Karpas-422 (cell line): ENCODE measurements around the gene MAPK13. TPM values are rescaled to one million over a fixed set of nuclear protein-coding genes. Genes with fewer than 3 reads are reported as not detected.
"Not testable (repeated sequence)": the region's sequence is repeated elsewhere in the genome, so short reads cannot be mapped to it uniquely, and the experiment has no call there.

Experiments used
- DNase-seq: peaks from one replicate; pipeline ENCODE4 v3.0.0-alpha.2; 2015
- H2AFZ ChIP-seq: fragments of 200-600 bp; sonication (generic); 2 replicates; pipeline ENCODE4 v1.6.1; 2014; ENCODE audit warnings: antibody characterized with exemption, low read length, mixed read lengths
- H3K27ac ChIP-seq: fragments of 200-600 bp; sonication (generic); 2 replicates; pipeline ENCODE4 v1.5.1; 2014; ENCODE audit warnings: mild to moderate bottlenecking, low read length, moderate library complexity
- H3K27me3 ChIP-seq: fragments of 200-600 bp; sonication (generic); 2 replicates; pipeline ENCODE4 v1.6.1; 2014; ENCODE audit warnings: low read length, mixed read lengths
- H3K36me3 ChIP-seq: fragments of 200-600 bp; sonication (generic); 2 replicates; pipeline ENCODE4 v1.6.1; 2014; ENCODE audit warnings: low read length, mixed read lengths; ENCODE audit not compliant: insufficient read depth
- H3K4me1 ChIP-seq: fragments of 200-600 bp; sonication (generic); 2 replicates; pipeline ENCODE4 v1.6.1; 2014; ENCODE audit warnings: mild to moderate bottlenecking, low read length, mixed read lengths
- H3K4me2 ChIP-seq: fragments of 200-600 bp; sonication (generic); 2 replicates; pipeline ENCODE4 v1.6.1; 2014; ENCODE audit warnings: low read length, low read depth, mild to moderate bottlenecking; ENCODE audit not compliant: poor library complexity, severe bottlenecking
- H3K4me3 ChIP-seq: fragments of 200-600 bp; sonication (generic); 2 replicates; pipeline ENCODE4 v1.5.1; 2014; ENCODE audit warnings: mild to moderate bottlenecking, antibody characterized with exemption, low read length, mixed read lengths
- H3K79me2 ChIP-seq: fragments of 200-600 bp; sonication (generic); 2 replicates; pipeline ENCODE4 v1.6.1; 2014; ENCODE audit warnings: mild to moderate bottlenecking, low read length, mixed read lengths
- H3K9ac ChIP-seq: fragments of 200-600 bp; sonication (generic); 2 replicates; pipeline ENCODE4 v1.6.0; 2014; ENCODE audit warnings: low read length
- H3K9me2 ChIP-seq: fragments of 200-600 bp; sonication (generic), shearing (Covaris generic); replicated peaks from 2 replicates; pipeline ENCODE4 v1.6.0; 2014; ENCODE audit warnings: mild to moderate bottlenecking, low read length, moderate library complexity; ENCODE audit not compliant: insufficient read depth
- H3K9me3 ChIP-seq: fragments of 300-700, 200-600 bp; sonication (generic); 2 replicates; pipeline ENCODE4 v1.6.1; 2014; ENCODE audit warnings: low read length, mixed read lengths
- H4K20me1 ChIP-seq: fragments of 200-600 bp; sonication (generic); 2 replicates; pipeline ENCODE4 v1.6.1; 2014; ENCODE audit warnings: mild to moderate bottlenecking, antibody characterized with exemption, low read length, low read depth; ENCODE audit not compliant: insufficient read depth
- total RNA-seq: library from RNA; depleted of rRNA; stranded (reverse); fragments of >200 nt; shearing (Covaris generic); gene quantifications from 2 replicates; pipeline ENCODE4 v1.2.3, GENCODE V29; 2014; ENCODE audit warnings: low replicate concordance

The MAPK13 gene
- total RNA-seq, 1 experiment from 2014 or later = 1.6 TPM

DNA sequence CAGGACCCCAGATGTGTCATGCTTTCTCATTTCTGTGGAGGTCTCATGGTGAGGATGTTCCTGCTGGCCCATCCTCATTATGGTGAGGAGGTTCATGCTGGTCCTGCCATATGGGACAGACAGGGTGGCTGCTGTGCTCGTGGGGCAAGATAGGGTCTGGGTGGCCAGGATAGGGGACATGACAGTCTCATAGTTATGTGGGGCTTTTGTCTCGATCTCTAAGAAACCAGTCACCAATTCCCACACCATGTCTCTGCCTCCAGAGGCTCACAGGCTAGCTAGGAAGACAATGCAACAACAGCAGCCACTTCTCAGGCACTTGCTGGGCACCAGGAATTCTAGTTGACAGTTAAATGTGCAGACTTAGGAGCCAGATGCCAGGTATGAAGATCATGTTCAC, 4.2 kb upstream of the MAPK13 start:
- Histone ChIP-seq H3K9me2 (no peaks in the 10 kb centered on the region), H3K9me3 (no peaks in the 10 kb centered on the region), H3K9ac (no peak overlapping the region), H3K36me3 (no peaks in the 10 kb centered on the region), H4K20me1 (no peaks in the 10 kb centered on the region), H3K4me2 (no peak overlapping the region), H3K27ac (no peak overlapping the region), H2AFZ (no peak overlapping the region), H3K4me1 (peaks cover 29% of the 10 kb centered on the region), H3K4me3 (no peak overlapping the region), H3K79me2 (no peaks in the 10 kb centered on the region), H3K27me3 (no peaks in the 10 kb centered on the region)
- DNase-seq = no peak

DNA sequence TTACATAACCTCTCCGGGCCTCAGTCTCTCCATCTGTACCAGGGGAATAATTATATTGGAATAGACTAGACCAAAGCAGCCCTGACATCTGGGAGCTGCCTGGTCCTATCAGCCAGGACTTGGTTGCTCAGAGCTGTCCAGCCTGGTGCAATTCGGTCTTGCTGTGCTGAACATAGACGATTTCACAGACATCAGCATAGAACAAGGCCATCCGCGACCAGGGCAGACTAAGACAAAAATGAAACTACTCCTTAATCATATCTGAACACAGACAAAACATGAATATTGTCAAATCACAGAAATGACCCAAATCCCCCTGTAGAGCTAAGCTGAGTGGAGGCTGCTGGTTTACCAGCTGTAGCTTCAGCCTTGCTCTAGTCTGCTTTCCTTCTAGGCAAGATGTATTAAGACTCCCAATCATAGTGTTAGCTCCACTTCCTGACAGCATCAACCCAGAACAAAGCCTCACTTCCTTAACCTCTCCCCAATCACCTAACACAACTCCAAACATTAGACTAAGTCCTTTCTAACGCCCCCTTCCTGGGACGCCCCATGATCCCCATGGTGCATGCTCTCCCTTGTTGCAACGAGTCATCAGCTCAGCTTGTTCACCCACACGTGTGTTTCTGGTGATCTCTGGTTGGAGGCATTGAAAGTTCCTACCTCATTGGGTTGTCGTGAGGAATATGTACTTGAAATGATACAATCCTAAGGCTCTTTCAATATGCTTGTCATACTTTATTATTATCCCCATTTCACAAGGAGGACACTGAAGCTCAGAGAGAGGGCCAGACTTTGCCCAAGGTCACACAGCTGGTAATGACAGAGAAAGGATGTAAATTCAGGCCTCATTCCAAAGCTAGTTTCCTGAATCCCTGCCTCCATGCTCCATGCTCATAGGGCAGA, 3.5 kb upstream of the MAPK13 start:
- Histone ChIP-seq H3K9ac (no peak overlapping the region), H4K20me1 (no peaks in the 10 kb centered on the region), H3K4me1 (peaks cover 30% of the 10 kb centered on the region), H3K79me2 (no peaks in the 10 kb centered on the region), H3K4me3 (no peak overlapping the region), H3K36me3 (no peaks in the 10 kb centered on the region), H3K27ac (no peak overlapping the region), H3K4me2 (no peak overlapping the region), H3K27me3 (no peaks in the 10 kb centered on the region), H3K9me3 (no peaks in the 10 kb centered on the region), H3K9me2 (no peaks in the 10 kb centered on the region), H2AFZ (no peak overlapping the region)
- no peak for DNase-seq

DNA sequence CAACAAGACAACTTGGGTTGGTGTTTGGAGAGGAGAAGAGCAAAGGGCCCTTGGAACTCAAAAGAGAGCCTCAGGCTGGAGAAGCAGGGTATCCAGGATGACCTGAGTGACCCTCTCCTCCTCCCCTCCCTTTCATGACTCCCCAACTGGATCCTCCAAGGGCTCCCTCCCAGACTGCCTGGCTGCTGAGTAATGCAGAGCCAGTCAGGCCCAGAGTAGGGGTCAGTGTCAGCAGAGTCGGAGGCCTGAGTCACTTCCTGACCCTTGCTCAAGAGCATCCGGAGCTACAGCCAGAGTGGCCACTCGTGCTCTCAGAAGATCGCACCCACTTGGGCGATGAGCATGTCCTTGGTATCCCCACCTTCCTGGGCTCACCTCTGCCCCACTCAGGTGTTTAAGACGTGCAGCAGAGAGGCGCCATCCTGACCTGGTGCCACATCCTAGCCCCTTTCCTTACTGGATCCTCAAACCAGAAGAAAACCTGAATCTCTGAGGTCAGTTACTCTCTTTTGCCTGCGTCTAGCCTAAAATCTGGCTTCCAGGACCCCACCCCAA, 2.8 kb upstream of the MAPK13 start:
- Histone ChIP-seq H3K79me2 (no peaks in the 10 kb centered on the region), H3K9ac (no peak overlapping the region), H3K4me1 (peaks cover 35% of the 10 kb centered on the region), H3K9me3 (no peaks in the 10 kb centered on the region), H3K9me2 (no peaks in the 10 kb centered on the region), H3K4me3 (no peak overlapping the region), H3K4me2 (no peak overlapping the region), H2AFZ (no peak overlapping the region), H3K27ac (no peak overlapping the region), H3K27me3 (no peaks in the 10 kb centered on the region), H3K36me3 (no peaks in the 10 kb centered on the region), H4K20me1 (no peaks in the 10 kb centered on the region)
- DNase-seq = no peak

DNA sequence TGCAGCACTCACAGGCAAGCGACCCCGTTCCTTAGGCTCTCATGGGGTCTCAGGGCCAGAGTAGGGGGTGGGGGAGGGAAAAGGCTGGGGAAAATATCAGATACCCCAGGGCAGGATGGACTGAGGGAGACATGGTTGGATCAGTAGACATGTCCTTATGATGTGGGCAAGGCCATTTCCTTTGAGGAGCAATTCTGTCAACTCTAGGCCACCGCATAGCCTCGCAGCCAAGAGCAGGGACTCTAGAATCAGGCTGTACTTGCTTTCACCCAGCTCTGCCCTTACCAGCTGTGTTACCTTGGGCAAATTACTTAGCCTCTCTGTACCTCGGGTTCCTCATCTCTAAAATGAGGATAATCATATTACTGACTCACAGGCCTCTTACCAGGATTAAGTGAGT, 2.2 kb upstream of the MAPK13 start:
- no peaks in the 10 kb centered on the region for H4K20me1 ChIP-seq
- H3K4me1 ChIP-seq = peaks cover 35% of the 10 kb centered on the region
- H3K4me3 ChIP-seq = no peak overlapping the region
- no peak overlapping the region for H3K9ac ChIP-seq
- no peak overlapping the region for H2AFZ ChIP-seq
- DNase-seq = no peak
- H3K9me2 ChIP-seq = no peaks in the 10 kb centered on the region
- no peaks in the 10 kb centered on the region for H3K79me2 ChIP-seq
- H3K27ac ChIP-seq = no peak overlapping the region
- no peak overlapping the region for H3K4me2 ChIP-seq
- no peaks in the 10 kb centered on the region for H3K27me3 ChIP-seq
- H3K36me3 ChIP-seq = no peaks in the 10 kb centered on the region
- no peaks in the 10 kb centered on the region for H3K9me3 ChIP-seq

DNA sequence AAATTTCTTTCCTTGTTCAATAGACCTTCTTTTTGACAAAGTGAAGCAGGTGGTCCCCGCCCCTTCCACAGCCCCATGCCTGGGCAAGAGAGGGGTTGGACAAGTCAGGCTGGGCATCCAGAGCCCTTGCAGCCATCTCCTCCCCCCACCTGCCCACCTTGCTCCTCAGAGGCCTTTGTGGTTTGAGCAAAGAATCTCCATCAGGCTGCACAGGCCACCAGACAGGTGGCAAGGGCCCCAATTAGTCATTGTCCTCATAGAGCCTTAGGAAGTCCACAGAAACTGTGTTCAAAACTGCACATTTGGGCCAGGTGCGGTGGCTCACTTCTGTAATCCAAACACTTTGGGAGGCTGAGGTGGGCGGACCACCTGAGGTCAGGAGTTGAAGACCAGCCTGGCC, 1.5 kb upstream of the MAPK13 start:
- Histone ChIP-seq H3K9ac (no peak overlapping the region), H3K4me2 (no peak overlapping the region)

DNA sequence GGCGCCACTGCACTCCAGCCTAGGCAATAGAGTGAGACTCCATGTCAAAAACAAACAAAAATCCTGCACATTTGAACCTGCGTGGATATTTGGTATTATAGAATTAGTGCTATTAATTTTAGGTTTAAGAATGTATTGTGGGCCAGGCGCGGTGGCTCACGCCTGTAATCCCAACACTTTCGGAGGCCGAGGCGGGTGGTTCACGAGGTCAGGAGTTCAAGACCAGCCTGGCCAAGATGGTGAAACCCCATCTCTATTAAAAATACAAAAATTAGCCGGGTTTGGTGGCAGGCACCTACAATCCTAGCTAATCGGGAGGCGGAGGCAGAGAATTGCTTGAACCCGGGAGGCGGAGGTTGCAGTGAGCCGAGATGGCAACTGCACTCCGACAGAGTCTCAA, 979 bp upstream of the MAPK13 start:
- H3K4me1 ChIP-seq = peaks cover 31% of the 10 kb centered on the region
- not testable (repeated sequence) for H3K27ac ChIP-seq, H4K20me1 ChIP-seq, DNase-seq, H3K4me3 ChIP-seq, H3K9me2 ChIP-seq, H3K9me3 ChIP-seq, H3K79me2 ChIP-seq, H2AFZ ChIP-seq, H3K4me2 ChIP-seq, H3K36me3 ChIP-seq, H3K27me3 ChIP-seq, H3K9ac ChIP-seq

More for the DNA sequence above, 1.5 kb upstream of the MAPK13 start:
- no peak for DNase-seq
- no peaks in the 10 kb centered on the region for H4K20me1 ChIP-seq
- no peak overlapping the region for H2AFZ ChIP-seq
- no peaks in the 10 kb centered on the region for H3K9me3 ChIP-seq
- no peaks in the 10 kb centered on the region for H3K27me3 ChIP-seq
- H3K79me2 ChIP-seq = no peaks in the 10 kb centered on the region
- H3K4me1 ChIP-seq = peaks cover 31% of the 10 kb centered on the region
- H3K27ac ChIP-seq = no peak overlapping the region
- H3K9me2 ChIP-seq = no peaks in the 10 kb centered on the region
- no peak overlapping the region for H3K4me3 ChIP-seq
- H3K36me3 ChIP-seq = no peaks in the 10 kb centered on the region

DNA sequence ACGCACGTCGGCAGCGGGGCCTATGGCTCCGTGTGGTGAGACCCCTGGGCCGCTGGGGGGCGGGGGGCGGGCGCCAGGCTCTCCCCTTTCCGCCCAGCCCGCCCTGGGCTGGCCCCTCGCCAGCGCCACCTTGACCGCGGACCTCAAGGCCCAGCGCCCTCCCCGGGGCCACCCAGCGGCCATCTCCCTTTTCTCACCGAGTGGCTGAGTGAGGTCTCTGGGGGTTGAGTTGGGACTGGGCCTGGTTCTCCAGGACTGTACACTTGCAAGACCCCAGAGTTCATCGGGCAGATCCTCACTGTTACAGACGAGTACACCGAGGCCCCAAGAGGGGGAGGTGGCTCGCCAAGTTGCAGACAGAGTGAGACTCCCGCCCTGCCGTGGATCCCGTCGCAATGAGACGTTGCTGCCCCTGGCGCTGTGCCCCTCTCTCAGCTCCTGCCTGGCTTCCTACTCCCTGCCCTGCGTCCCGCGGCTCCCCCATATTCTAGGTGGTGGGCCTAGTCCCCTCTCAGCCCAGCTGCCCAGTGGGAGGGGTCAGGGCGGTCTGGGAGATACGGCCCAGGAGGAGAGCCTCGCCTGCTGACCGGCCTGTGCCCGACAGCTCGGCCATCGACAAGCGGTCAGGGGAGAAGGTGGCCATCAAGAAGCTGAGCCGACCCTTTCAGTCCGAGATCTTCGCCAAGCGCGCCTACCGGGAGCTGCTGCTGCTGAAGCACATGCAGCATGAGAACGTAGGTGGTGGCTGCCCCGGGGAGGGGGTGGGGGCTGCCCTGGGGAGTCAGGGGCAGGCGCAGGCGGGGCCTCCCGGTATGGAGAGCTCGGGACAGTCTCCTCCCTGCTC, 576 bp downstream of the MAPK13 start:
- Histone ChIP-seq H3K4me2 (peak overlapping the region; percentile 74), H3K4me1 (peaks cover 33% of the 10 kb centered on the region), H3K79me2 (no peaks in the 10 kb centered on the region), H3K9me2 (no peaks in the 10 kb centered on the region), H3K9ac (peak overlapping the region; percentile 64), H3K36me3 (no peaks in the 10 kb centered on the region), H3K27ac (no peak overlapping the region), H3K4me3 (peak overlapping the region; percentile 61; the same call in 1 of the 2 replicates), H2AFZ (peak overlapping the region; percentile 96; the same call in 1 of the 2 replicates), H3K27me3 (no peaks in the 10 kb centered on the region), H4K20me1 (no peaks in the 10 kb centered on the region), H3K9me3 (no peaks in the 10 kb centered on the region)
- no peak for DNase-seq
